ENCODE results near the gene IL1RAPL2. TPM values are rescaled to one million over a fixed set of nuclear protein-coding genes. Genes with fewer than 3 reads are reported as not detected.

IL1RAPL2 gene
- total RNA-seq, 2 donors from 2014 or later, result not detected

- no peak for TF ChIP-seq CTCF (IDR thresholded peaks at IDR 0.05)
- no peak for DNase-seq (ENCODE audit: low spot score)
- H3K27me3 ChIP-seq, result no peaks in the 10 kb centered on the region
Measured at GRCh38 chrX:105488716-105489115, 922.7 kb downstream of the IL1RAPL2 start.

GRCh38 chrX:105495376-105495775 is 929.4 kb downstream of the IL1RAPL2 start:
- H3K9me3 ChIP-seq, result peaks cover 0 to 6% of the 10 kb centered on the region in 2 donors
- TF ChIP-seq CTCF (IDR thresholded peaks at IDR 0.05), result no peak
- H3K4me3 ChIP-seq, result no peak overlapping the region
- no peaks in the 10 kb centered on the region for H3K36me3 ChIP-seq
- no peaks in the 10 kb centered on the region for H3K27me3 ChIP-seq
- H3K27ac ChIP-seq, result no peak overlapping the region
- DNase-seq (ENCODE audit: low spot score), result no peak
- H3K4me1 ChIP-seq, result no peaks in the 10 kb centered on the region

More at GRCh38 chrX:105488716-105489115, 922.7 kb downstream of the IL1RAPL2 start:
- Histone ChIP-seq H3K4me3 (no peak overlapping the region), H3K9me3 (peaks cover 0 to 6% of the 10 kb centered on the region in 2 donors), H3K36me3 (no peaks in the 10 kb centered on the region), H3K4me1 (no peaks in the 10 kb centered on the region), H3K27ac (no peak overlapping the region)

- no peaks in the 10 kb centered on the region for H3K4me1 ChIP-seq
- no peaks in the 10 kb centered on the region for H3K27me3 ChIP-seq
- no peak overlapping the region for H3K27ac ChIP-seq
Measured at GRCh38 chrX:105502336-105502735, 936.3 kb downstream of the IL1RAPL2 start.

GRCh38 chrX:105515561-105515960 is 949.6 kb downstream of the IL1RAPL2 start:
- no peaks in the 10 kb centered on the region for H3K4me1 ChIP-seq
- H3K27ac ChIP-seq, result no peak overlapping the region
- H3K36me3 ChIP-seq, result no peaks in the 10 kb centered on the region
- TF ChIP-seq CTCF (IDR thresholded peaks at IDR 0.05), result no peak
- no peak overlapping the region for H3K4me3 ChIP-seq
- no peaks in the 10 kb centered on the region for H3K9me3 ChIP-seq
- no peaks in the 10 kb centered on the region for H3K27me3 ChIP-seq
- no peak for DNase-seq (ENCODE audit: low spot score)

More at GRCh38 chrX:105502336-105502735, 936.3 kb downstream of the IL1RAPL2 start:
- Histone ChIP-seq H3K36me3 (no peaks in the 10 kb centered on the region), H3K4me3 (no peak overlapping the region), H3K9me3 (no peaks in the 10 kb centered on the region)
- TF ChIP-seq CTCF (IDR thresholded peaks at IDR 0.05), result no peak
- no peak for DNase-seq (ENCODE audit: low spot score)

GRCh38 chrX:105526431-105526830 is 960.4 kb downstream of the IL1RAPL2 start:
- no peaks in the 10 kb centered on the region for H3K36me3 ChIP-seq
- H3K4me1 ChIP-seq, result no peaks in the 10 kb centered on the region
- H3K4me3 ChIP-seq, result no peak overlapping the region
- TF ChIP-seq CTCF (IDR thresholded peaks at IDR 0.05), result no peak
- H3K27ac ChIP-seq, result peak overlapping the region in 1 of 2 donors; percentile 28
- H3K27me3 ChIP-seq, result no peaks in the 10 kb centered on the region
- no peak for DNase-seq (ENCODE audit: low spot score)
- peaks cover 0 to 2% of the 10 kb centered on the region in 2 donors for H3K9me3 ChIP-seq

- H3K4me1 ChIP-seq, result no peaks in the 10 kb centered on the region
- no peak overlapping the region for H3K4me3 ChIP-seq
- no peak for TF ChIP-seq CTCF (IDR thresholded peaks at IDR 0.05)
- H3K27ac ChIP-seq, result no peak overlapping the region
- H3K27me3 ChIP-seq, result no peaks in the 10 kb centered on the region
- DNase-seq (ENCODE audit: low spot score), result no peak
- H3K36me3 ChIP-seq, result no peaks in the 10 kb centered on the region
- peaks cover 4 to 11% of the 10 kb centered on the region in 2 donors for H3K9me3 ChIP-seq
Measured at GRCh38 chrX:105527759-105528158, 961.8 kb downstream of the IL1RAPL2 start.

Measured in right atrium auricular region (tissue), 2 donors.